PC-3 (cell line): ENCODE results near the gene VSTM4. TPM values are rescaled to one million over a fixed set of nuclear protein-coding genes. Genes with fewer than 3 reads are reported as not detected.
A peak's percentile ranks its signal among the peaks of the same experiment; 100 is the strongest.

Experiments used
- ATAC-seq: fragments of 200-7000 bp; cut with Tn5 transposase; 2 replicates; pipeline ENCODE4 v1.9.1; 2020; ENCODE audit warnings: mild to moderate bottlenecking, moderate library complexity
- BruUV-seq: library from RNA; stranded (reverse); fragments of 400-500 nt; replicated peaks from 2 replicates; lab custom pipeline; 2021; lab: Mats Ljungman, UMichigan
- CTCF ChIA-PET: fragments of 300-600 bp; sonication (Branson Sonifier 250); formaldehyde crosslinking; loops from one replicate; lab custom pipeline; 2022; ENCODE audit warnings: antibody characterized with exemption; lab: Charles Lee
- POLR2A ChIA-PET: fragments of 300-600 bp; sonication (Branson Sonifier 250); formaldehyde crosslinking; loops from one replicate; lab custom pipeline; 2022; ENCODE audit warnings: antibody characterized with exemption; ENCODE audit not compliant: unreplicated experiment; lab: Charles Lee
- DNase-seq: peaks from one replicate; pipeline ENCODE4 v3.0.0-alpha.2; 2015
- H2AFZ ChIP-seq: fragments of 300-600 bp; sonication (generic); 2 replicates; pipeline ENCODE4 v1.6.0; 2016; ENCODE audit warnings: antibody characterized with exemption, low read length
- H3F3A ChIP-seq: fragments of 300-600 bp; sonication (generic); one replicate; pipeline ENCODE4 v1.6.0; 2017; ENCODE audit warnings: antibody characterized with exemption, low read length, control low read depth, mild to moderate bottlenecking; ENCODE audit not compliant: unreplicated experiment
- H3K27ac ChIP-seq: fragments of 300-600 bp; sonication (generic); 2 replicates; pipeline ENCODE4 v1.5.1; 2016; ENCODE audit warnings: mild to moderate bottlenecking, low read length
- H3K27me3 ChIP-seq: fragments of 300-600 bp; sonication (generic); 2 replicates; pipeline ENCODE4 v1.6.1; 2016; ENCODE audit warnings: low read length, mixed read lengths
- H3K36me3 ChIP-seq: fragments of 300-600 bp; sonication (generic); 2 replicates; pipeline ENCODE4 v1.6.1; 2016; ENCODE audit warnings: low read depth, mixed run types, low read length, mixed read lengths
- H3K4me1 ChIP-seq: fragments of 300-600 bp; sonication (generic); 2 replicates; pipeline ENCODE4 v1.5.1; 2016; ENCODE audit warnings: low read length; ENCODE audit not compliant: insufficient read depth
- H3K4me2 ChIP-seq: fragments of 300-600 bp; sonication (generic); 2 replicates; pipeline ENCODE4 v1.6.0; 2016; ENCODE audit warnings: low read length
- H3K4me3 ChIP-seq: fragments of 300-600 bp; sonication (generic); 2 replicates; pipeline ENCODE4 v1.5.1; 2016; ENCODE audit warnings: mild to moderate bottlenecking, low read length, mixed read lengths
- H3K79me2 ChIP-seq: fragments of 300-600 bp; sonication (generic); 2 replicates; pipeline ENCODE4 v1.6.1; 2017; ENCODE audit warnings: low read length, mixed read lengths
- H3K9ac ChIP-seq: fragments of 300-600 bp; sonication (generic); 2 replicates; pipeline ENCODE4 v1.6.0; 2016; ENCODE audit warnings: mild to moderate bottlenecking, low read length
- H3K9me2 ChIP-seq: fragments of 300-600 bp; sonication (generic); replicated peaks from 2 replicates; pipeline ENCODE4 v1.6.1; 2016; ENCODE audit warnings: mixed run types, low read length, mixed read lengths
- H3K9me3 ChIP-seq: fragments of 300-600 bp; sonication (generic); 2 replicates; pipeline ENCODE4 v1.6.1; 2016; ENCODE audit warnings: low read length, mixed read lengths
- H4K20me1 ChIP-seq: fragments of 300-600 bp; sonication (generic); 2 replicates; pipeline ENCODE4 v1.6.1; 2016; ENCODE audit warnings: low read length, mixed read lengths
- EZH2 ChIP-seq: fragments of 300-600 bp; sonication (generic); IDR thresholded peaks from one replicate; pipeline ENCODE4 v1.6.1; 2017; ENCODE audit warnings: antibody characterized with exemption, mild to moderate bottlenecking, low read length; ENCODE audit not compliant: unreplicated experiment
- EZH2phosphoT487 ChIP-seq: fragments of 300-600 bp; sonication (generic); IDR thresholded peaks from 2 replicates; pipeline ENCODE4 v1.6.1; 2018; ENCODE audit warnings: mild to moderate bottlenecking, antibody characterized with exemption, low read length, borderline replicate concordance
- intact Hi-C: fragments of 100-400 bp; cut with micrococcal nuclease; formaldehyde crosslinking; loops from 2 replicates; pipeline ENCODE4 v1.9.0; 2023
- total RNA-seq: library from RNA; depleted of rRNA; stranded (reverse); fragments of >200 nt; gene quantifications from 2 replicates; pipeline ENCODE4 v1.2.3, GENCODE V29; 2014
- TF ChIP-seq, protein P1 (sequence below): fragments of 300-600 bp; sonication (generic); conservative IDR thresholded peaks from 2 replicates; pipeline ENCODE4 v1.5.1; 2017; ENCODE audit warnings: antibody characterized with exemption, low read depth, mild to moderate bottlenecking, low read length

Gene VSTM4
- total RNA-seq, 1 experiment from 2014 or later = not detected

DNA sequence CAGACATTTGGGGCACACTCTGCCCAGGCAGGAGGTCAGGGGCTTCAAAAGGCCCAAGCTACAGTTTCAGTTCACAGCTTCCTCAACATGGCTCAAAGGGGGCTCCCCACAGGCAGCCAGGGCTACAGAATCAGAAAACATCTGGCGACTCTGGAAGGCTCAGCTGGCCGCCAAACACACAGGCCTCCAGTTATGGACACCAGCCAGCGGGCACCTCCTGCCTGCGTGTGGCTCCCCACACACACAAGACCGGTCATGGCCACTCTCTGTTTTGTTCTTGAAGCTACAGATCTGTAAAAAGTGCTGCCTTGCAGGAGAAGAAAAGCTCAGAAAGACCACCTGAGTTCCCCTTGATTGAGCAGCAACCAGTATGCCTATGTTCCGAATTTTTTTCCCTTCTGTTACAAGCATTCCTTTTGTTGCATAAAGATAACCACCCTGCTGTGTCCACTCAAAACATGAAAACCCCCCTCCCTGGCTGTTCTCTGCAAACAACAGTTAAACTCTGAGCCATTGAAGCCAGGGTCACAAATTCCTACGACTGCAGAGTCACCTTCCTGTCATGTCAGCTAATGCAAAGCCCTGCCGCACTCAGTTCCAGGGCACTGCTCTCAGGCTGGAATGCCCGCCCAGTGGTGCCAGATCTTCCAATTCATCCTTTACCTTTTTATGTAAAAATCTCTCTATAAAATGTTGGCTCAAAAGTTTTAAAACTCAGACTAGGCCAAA lies 33.6 kb downstream of the VSTM4 start:
- DNase-seq (no peak), ATAC-seq (no peak)
- BruUV-seq = no TSS peak
- H3K4me2 ChIP-seq = no peak overlapping the region
- no peaks in the 10 kb centered on the region for H3K9me3 ChIP-seq
- ChIA-PET CTCF (no interaction called here), POLR2A (no interaction called here)
- peaks cover 94% of the 10 kb centered on the region for H3K27me3 ChIP-seq
- H3K9ac ChIP-seq = no peak overlapping the region
- TF ChIP-seq, protein P1, sequence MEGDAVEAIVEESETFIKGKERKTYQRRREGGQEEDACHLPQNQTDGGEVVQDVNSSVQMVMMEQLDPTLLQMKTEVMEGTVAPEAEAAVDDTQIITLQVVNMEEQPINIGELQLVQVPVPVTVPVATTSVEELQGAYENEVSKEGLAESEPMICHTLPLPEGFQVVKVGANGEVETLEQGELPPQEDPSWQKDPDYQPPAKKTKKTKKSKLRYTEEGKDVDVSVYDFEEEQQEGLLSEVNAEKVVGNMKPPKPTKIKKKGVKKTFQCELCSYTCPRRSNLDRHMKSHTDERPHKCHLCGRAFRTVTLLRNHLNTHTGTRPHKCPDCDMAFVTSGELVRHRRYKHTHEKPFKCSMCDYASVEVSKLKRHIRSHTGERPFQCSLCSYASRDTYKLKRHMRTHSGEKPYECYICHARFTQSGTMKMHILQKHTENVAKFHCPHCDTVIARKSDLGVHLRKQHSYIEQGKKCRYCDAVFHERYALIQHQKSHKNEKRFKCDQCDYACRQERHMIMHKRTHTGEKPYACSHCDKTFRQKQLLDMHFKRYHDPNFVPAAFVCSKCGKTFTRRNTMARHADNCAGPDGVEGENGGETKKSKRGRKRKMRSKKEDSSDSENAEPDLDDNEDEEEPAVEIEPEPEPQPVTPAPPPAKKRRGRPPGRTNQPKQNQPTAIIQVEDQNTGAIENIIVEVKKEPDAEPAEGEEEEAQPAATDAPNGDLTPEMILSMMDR = no peak
- TF ChIP-seq EZH2phosphoT487 (no peak), EZH2 (peak; percentile 26)
- intact Hi-C loops = no loop called here
- H3K79me2 ChIP-seq = no peaks in the 10 kb centered on the region
- no peaks in the 10 kb centered on the region for H3K36me3 ChIP-seq
- no peaks in the 10 kb centered on the region for H3F3A ChIP-seq
- H3K4me1 ChIP-seq = no peaks in the 10 kb centered on the region
- H2AFZ ChIP-seq = no peak overlapping the region
- H4K20me1 ChIP-seq = no peaks in the 10 kb centered on the region
- no peak overlapping the region for H3K4me3 ChIP-seq
- no peaks in the 10 kb centered on the region for H3K9me2 ChIP-seq
- H3K27ac ChIP-seq = no peak overlapping the region

DNA sequence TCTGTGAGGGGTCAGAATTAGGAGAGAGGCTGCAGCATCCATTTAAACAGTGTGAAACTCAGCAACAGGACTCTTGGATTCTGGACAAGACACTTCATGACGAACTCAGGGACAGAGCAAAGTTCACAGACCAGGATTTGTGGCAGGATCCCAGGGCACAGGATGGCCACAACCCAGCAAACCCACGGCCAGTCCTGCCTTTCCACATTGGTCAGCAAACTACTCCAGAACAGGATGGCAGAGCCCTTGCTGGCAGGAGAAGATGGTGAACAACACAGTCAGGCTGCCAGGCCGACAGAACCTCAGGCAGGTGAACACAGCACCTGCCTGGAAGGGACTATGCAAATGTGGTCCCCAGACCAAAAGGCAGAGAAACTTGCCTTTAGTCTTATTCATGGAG lies 34.4 kb downstream of the VSTM4 start:
- Histone ChIP-seq H3K4me2 (no peak overlapping the region), H4K20me1 (no peaks in the 10 kb centered on the region), H3K4me3 (no peak overlapping the region), H3K27me3 (peaks cover 94% of the 10 kb centered on the region), H3F3A (no peaks in the 10 kb centered on the region), H3K36me3 (no peaks in the 10 kb centered on the region), H3K9me3 (no peaks in the 10 kb centered on the region), H3K27ac (no peak overlapping the region), H2AFZ (no peak overlapping the region), H3K9ac (no peak overlapping the region), H3K4me1 (no peaks in the 10 kb centered on the region), H3K79me2 (no peaks in the 10 kb centered on the region), H3K9me2 (no peaks in the 10 kb centered on the region)
- TF ChIP-seq EZH2 = no peak
- TF ChIP-seq, protein P1 = no peak
- TF ChIP-seq EZH2phosphoT487 = no peak
- no TSS peak for BruUV-seq
- DNase-seq (no peak), ATAC-seq (no peak)
- ChIA-PET CTCF (no interaction called here), POLR2A (no interaction called here)
- intact Hi-C loops = no loop called here

DNA sequence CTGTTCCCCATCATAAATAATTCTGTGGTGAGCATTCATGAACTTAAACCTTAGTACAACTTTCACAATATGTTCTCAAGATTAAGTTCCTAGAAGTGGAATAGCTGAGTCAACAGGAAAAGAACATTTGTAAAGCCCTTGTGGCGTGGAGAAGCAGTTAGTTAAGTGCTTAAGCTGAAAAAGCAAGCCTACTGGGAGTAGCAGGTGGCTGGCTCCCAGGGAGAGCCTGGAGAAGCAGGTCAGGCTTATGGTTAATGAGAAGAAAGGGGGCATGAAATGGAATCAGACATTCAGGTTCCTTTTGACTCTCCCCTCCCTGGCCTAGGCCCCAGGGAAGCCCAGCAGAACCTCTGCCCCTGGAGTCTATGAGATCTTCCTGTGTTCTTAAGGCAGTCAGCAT lies 35.3 kb downstream of the VSTM4 start:
- ChIA-PET CTCF (no interaction called here), POLR2A (no interaction called here)
- Histone ChIP-seq H3K27me3 (peaks cover 90% of the 10 kb centered on the region), H2AFZ (no peak overlapping the region), H3K9me2 (no peaks in the 10 kb centered on the region), H3K4me3 (no peak overlapping the region), H3F3A (no peaks in the 10 kb centered on the region), H3K4me1 (no peaks in the 10 kb centered on the region), H3K4me2 (no peak overlapping the region), H3K27ac (no peak overlapping the region), H4K20me1 (no peaks in the 10 kb centered on the region), H3K9me3 (no peaks in the 10 kb centered on the region), H3K36me3 (no peaks in the 10 kb centered on the region), H3K9ac (no peak overlapping the region), H3K79me2 (no peaks in the 10 kb centered on the region)
- intact Hi-C loops = no loop called here
- no peak for DNase-seq
- TF ChIP-seq EZH2phosphoT487 = no peak
- TF ChIP-seq, protein P1 = no peak
- no peak for TF ChIP-seq EZH2
- no peak for ATAC-seq
- no TSS peak for BruUV-seq
